GM12878 (cell line): ENCODE measurements around the gene TADA3. TPM values are rescaled to one million over a fixed set of nuclear protein-coding genes. Genes with fewer than 3 reads are reported as not detected.

Experiments
- BCL11A ChIP-seq: IDR thresholded peaks from 2 replicates; pipeline ENCODE4 v1.6.1; 2011; ENCODE audit warnings: low read depth, low read length
- BMI1 ChIP-seq: fragments of 450-650 bp; IDR thresholded peaks from 2 replicates; pipeline ENCODE4 v1.6.1; 2016; ENCODE audit warnings: mild to moderate bottlenecking, moderate library complexity, borderline replicate concordance
- CBFB ChIP-seq: IDR thresholded peaks from 2 replicates; pipeline ENCODE4 v1.6.1; 2016; ENCODE audit warnings: antibody characterized with exemption, low read depth
- CREB1 ChIP-seq: IDR thresholded peaks from 2 replicates; pipeline ENCODE4 v1.6.1; 2012; ENCODE audit warnings: low read depth, mild to moderate bottlenecking, inconsistent platforms
- EP300 ChIP-seq, 2 experiments: fragments of 150-350 bp in 1 of 2; IDR thresholded peaks; 2 replicates each; pipeline ENCODE4 v1.6.1; 2011 to 2012; ENCODE audit warnings: low read depth in 2 of 2, low read length in 2 of 2, borderline replicate concordance in 1 of 2, improper control_type of control experiment in 1 of 2, inconsistent platforms in 1 of 2; ENCODE audit not compliant: control insufficient read depth in 1 of 2
- GABPA ChIP-seq: IDR thresholded peaks from 2 replicates; pipeline ENCODE4 v1.6.1; 2014; ENCODE audit warnings: antibody characterized with exemption, low read depth, mild to moderate bottlenecking, inconsistent platforms
- LARP7 ChIP-seq: fragments of 450-650 bp; IDR thresholded peaks from 2 replicates; pipeline ENCODE4 v1.6.1; 2017; ENCODE audit warnings: mild to moderate bottlenecking
- MEF2A ChIP-seq: IDR thresholded peaks from 2 replicates; pipeline ENCODE4 v1.6.1; 2011; ENCODE audit warnings: low read depth, mild to moderate bottlenecking, low read length, moderate library complexity; ENCODE audit not compliant: insufficient read depth
- MTA2 ChIP-seq: fragments of 450-650 bp; IDR thresholded peaks from 2 replicates; pipeline ENCODE4 v1.6.1; 2016; ENCODE audit warnings: low read depth, mild to moderate bottlenecking, moderate library complexity
- NFIC ChIP-seq: IDR thresholded peaks from 2 replicates; pipeline ENCODE4 v1.6.1; 2012; ENCODE audit warnings: low read depth, mild to moderate bottlenecking, inconsistent platforms, low read length, moderate library complexity
- NFYA ChIP-seq: IDR thresholded peaks from 2 replicates; pipeline ENCODE4 v1.6.1; 2011; ENCODE audit warnings: low read depth, mild to moderate bottlenecking, low read length, improper control_type of control experiment, borderline replicate concordance
- NR2C1 ChIP-seq: fragments of 450-650 bp; IDR thresholded peaks from 2 replicates; pipeline ENCODE4 v1.6.1; 2017; ENCODE audit warnings: antibody characterized with exemption, mild to moderate bottlenecking, moderate library complexity
- POLR2AphosphoS5 ChIP-seq: IDR thresholded peaks from 2 replicates; pipeline ENCODE4 v1.6.1; 2011; ENCODE audit warnings: mild to moderate bottlenecking, low read length, inconsistent platforms
- POU2F2 ChIP-seq: IDR thresholded peaks from 3 replicates; pipeline ENCODE4 v1.6.1; 2011; ENCODE audit warnings: low read depth, mild to moderate bottlenecking, low read length, borderline replicate concordance
- RUNX3 ChIP-seq: IDR thresholded peaks from 2 replicates; pipeline ENCODE4 v1.6.1; 2012; ENCODE audit warnings: low read length, inconsistent platforms
- SMAD5 ChIP-seq: IDR thresholded peaks from 2 replicates; pipeline ENCODE4 v1.6.1; 2016; ENCODE audit warnings: antibody characterized with exemption, low read depth
- TCF7 ChIP-seq: IDR thresholded peaks from 2 replicates; pipeline ENCODE4 v1.6.1; 2014; ENCODE audit warnings: antibody characterized with exemption, borderline replicate concordance
- YY1 ChIP-seq: IDR thresholded peaks from 2 replicates; pipeline ENCODE4 v1.6.1; 2011; ENCODE audit warnings: low read depth, mild to moderate bottlenecking, low read length
- ZNF384 ChIP-seq: IDR thresholded peaks from 2 replicates; pipeline ENCODE4 v1.6.1; 2012; ENCODE audit warnings: low read depth, mild to moderate bottlenecking, low read length, improper control_type of control experiment, borderline replicate concordance
- ZNF687 ChIP-seq: fragments of 450-650 bp; IDR thresholded peaks from 2 replicates; pipeline ENCODE4 v1.6.1; 2017; ENCODE audit warnings: mild to moderate bottlenecking, moderate library complexity
- ZSCAN29 ChIP-seq: fragments of 450-650 bp; IDR thresholded peaks from 2 replicates; pipeline ENCODE4 v1.6.1; 2017; ENCODE audit warnings: mild to moderate bottlenecking, moderate library complexity
- polyA plus RNA-seq, 11 experiments: library from polyadenylated mRNA; depleted of rRNA in 4 of 11; unstranded in 6 of 11; stranded (reverse) in 5 of 11; fragments of >200 nt; fragmentation: Nextera tagmentation in 4 of 11; fragmentation: Illumina TruSeq in 1 of 11; extraction: Ambion mirVana in 4 of 11; extraction: Trizol in 1 of 11; gene quantifications; 1 replicate in 1 of 11; 2 replicates in 10 of 11; pipeline versions ENCODE4 v1.2.1 to v1.2.3, GENCODE V29; 2011 to 2016; ENCODE audit warnings: inconsistent platforms in 2 of 11, missing spikeins in 2 of 11, low read depth in 1 of 11
- total RNA-seq, 4 experiments: library from RNA; depleted of rRNA in 3 of 4; stranded (reverse); fragments of >200 nt in 3 of 4; fragmentation: Illumina TruSeq in 1 of 4; extraction: Trizol in 1 of 4; gene quantifications; 2 replicates each; pipeline versions ENCODE4 v1.2.1 to v1.2.3, GENCODE V29; 2013 to 2021
- TF ChIP-seq, protein P1 (sequence below): fragments of 450-650 bp; formaldehyde crosslinking; IDR thresholded peaks from 2 replicates; pipeline ENCODE4 v1.4.0; 2022; ENCODE audit warnings: mild to moderate bottlenecking, moderate library complexity
- TF ChIP-seq, protein P2 (sequence below): IDR thresholded peaks from 2 replicates; pipeline ENCODE4 v1.6.1; 2012; ENCODE audit warnings: low read depth, low read length, improper control_type of control experiment

Gene TADA3
- total and polyA plus RNA-seq, 10 of the 15 experiments (the other 5 are each of a cell fraction or from before 2014, with no cell fraction given): 2.6 to 71.2 (median 51.0) TPM

DNA sequence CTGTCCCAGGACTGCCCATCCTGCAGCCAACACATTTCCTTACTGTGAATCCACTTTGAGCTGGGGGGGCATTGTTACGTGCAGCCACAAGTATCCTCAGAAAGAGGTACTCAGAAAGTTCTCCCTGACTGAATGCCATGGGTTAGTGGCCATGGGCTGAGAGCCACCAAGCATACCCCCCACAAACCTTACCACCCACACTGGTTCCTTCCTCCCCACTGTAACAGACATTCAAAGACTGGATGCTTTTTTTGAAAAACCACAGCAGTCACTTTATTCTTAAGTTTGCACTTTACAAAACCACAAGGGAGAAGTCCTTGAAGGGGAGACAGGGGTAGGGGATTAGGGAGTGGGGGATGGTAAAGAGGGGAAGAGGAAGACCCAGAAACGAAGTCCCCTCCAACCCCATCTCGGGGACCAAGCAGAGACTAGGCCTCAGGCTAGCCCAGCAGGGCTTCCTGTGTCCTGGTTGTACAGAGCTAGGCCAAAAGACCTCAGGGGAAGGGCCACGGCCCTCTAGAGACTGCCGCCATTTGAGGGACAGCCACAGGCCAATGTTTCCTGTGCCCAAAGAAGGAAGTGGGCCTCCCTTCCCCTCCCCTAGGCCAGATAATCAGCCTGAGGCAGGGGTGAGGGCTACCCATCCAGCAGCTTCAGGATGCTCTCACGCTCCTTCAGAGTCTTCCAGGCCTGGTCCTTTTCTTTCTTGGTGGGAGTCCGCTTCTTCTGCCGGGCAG, 12.4 kb downstream of the TADA3 start (continued):
- TF ChIP-seq, protein P1, sequence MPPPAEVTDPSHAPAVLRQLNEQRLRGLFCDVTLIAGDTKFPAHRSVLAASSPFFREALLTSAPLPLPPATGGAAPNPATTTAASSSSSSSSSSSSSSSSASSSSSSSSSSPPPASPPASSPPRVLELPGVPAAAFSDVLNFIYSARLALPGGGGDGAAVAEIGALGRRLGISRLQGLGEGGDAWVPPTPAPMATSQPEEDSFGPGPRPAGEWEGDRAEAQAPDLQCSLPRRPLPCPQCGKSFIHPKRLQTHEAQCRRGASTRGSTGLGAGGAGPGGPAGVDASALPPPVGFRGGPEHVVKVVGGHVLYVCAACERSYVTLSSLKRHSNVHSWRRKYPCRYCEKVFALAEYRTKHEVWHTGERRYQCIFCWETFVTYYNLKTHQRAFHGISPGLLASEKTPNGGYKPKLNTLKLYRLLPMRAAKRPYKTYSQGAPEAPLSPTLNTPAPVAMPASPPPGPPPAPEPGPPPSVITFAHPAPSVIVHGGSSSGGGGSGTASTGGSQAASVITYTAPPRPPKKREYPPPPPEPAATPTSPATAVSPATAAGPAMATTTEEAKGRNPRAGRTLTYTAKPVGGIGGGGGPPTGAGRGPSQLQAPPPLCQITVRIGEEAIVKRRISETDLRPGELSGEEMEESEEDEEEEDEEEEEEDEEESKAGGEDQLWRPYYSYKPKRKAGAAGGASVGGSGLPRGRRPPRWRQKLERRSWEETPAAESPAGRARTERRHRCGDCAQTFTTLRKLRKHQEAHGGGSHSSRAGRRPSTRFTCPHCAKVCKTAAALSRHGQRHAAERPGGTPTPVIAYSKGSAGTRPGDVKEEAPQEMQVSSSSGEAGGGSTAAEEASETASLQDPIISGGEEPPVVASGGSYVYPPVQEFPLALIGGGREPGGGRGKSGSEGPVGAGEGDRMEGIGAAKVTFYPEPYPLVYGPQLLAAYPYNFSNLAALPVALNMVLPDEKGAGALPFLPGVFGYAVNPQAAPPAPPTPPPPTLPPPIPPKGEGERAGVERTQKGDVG (CRISPR knock-in tag): no peak
- 0 out of 2 replicates have a peak, but pooled peaks have one; percentile 37 for TF ChIP-seq ZNF687
- 0 out of 2 replicates have a peak, but pooled peaks have one; percentile 39 for TF ChIP-seq TCF7
- TF ChIP-seq GABPA: no peak
- TF ChIP-seq EP300 (IDR thresholded peaks at IDR 0.05; ENCODE audit: borderline replicate concordance in 1 of 2, control insufficient read depth in 1 of 2, low read depth in 2 of 2, low read length in 2 of 2): peak in 1 of 2 experiments; percentile 45; a peak in 1 of 4 replicates
- no peak for TF ChIP-seq NFYA
- TF ChIP-seq POU2F2: no peak
- no peak for TF ChIP-seq SMAD5
- peak; percentile 41; the same call in 1 of the 2 replicates for TF ChIP-seq LARP7
- peak; percentile 87 for TF ChIP-seq CBFB
- TF ChIP-seq BMI1: no peak
- TF ChIP-seq, protein P2, sequence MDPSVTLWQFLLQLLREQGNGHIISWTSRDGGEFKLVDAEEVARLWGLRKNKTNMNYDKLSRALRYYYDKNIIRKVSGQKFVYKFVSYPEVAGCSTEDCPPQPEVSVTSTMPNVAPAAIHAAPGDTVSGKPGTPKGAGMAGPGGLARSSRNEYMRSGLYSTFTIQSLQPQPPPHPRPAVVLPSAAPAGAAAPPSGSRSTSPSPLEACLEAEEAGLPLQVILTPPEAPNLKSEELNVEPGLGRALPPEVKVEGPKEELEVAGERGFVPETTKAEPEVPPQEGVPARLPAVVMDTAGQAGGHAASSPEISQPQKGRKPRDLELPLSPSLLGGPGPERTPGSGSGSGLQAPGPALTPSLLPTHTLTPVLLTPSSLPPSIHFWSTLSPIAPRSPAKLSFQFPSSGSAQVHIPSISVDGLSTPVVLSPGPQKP: no peak
- 0 out of 2 replicates have a peak, but pooled peaks have one; percentile 23 for TF ChIP-seq CREB1
- peak; percentile 98 for TF ChIP-seq RUNX3
- peak; percentile 55; the same call in 1 of the 2 replicates for TF ChIP-seq MTA2
- peak; percentile 6; the same call in 1 of the 2 replicates for TF ChIP-seq POLR2AphosphoS5
- 0 out of 2 replicates have a peak, but pooled peaks have one; percentile 16 for TF ChIP-seq MEF2A
- TF ChIP-seq BCL11A: no peak
- no peak for TF ChIP-seq ZSCAN29
- peak; percentile 86 for TF ChIP-seq YY1
- TF ChIP-seq ZNF384: peak; percentile 60; the same call in 1 of the 2 replicates
- TF ChIP-seq NFIC: peak; percentile 84
- TF ChIP-seq NR2C1: no peak
